ENCODE data around the gene SSNA1. TPM values are rescaled to one million over a fixed set of nuclear protein-coding genes. Genes with fewer than 3 reads are reported as not detected.

Gene SSNA1
- polyA plus RNA-seq, 5 donors = 34.4 to 69.2 (median 43.9) TPM

DNA sequence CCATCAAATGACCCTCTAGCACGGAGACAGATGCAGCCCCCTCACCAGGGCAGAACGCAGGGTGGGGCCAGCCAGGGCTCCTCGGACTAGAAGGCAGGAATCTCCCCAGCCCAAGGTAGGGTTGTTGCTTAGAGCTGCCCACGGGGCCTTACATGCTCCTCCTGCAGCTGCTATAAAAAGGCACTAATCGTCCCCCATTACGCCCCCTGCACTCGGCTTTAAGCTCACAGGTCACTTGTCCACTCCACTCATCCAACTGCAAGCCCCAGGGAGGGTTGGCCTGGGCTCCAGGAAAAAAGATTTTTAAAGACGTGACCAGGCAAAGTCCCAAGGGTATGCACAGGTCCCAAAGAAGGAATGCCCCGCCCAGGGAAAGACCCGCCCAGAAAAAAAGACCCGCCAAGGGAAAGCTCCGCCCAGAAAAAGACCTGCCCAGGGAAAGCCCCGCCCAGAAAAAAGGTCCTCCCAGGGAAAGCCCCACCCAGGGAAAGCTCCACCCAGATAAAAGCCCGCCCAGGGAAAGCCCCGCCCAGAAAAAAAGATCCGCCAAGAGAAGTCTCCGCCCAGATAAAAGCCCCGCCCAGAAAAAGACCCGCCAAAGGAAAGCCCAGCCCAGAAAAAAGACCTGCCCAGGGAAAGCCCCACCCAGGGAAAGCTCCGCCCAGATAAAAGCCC is 38.4 kb upstream of the SSNA1 start:
- DNase-seq = no peak

DNA sequence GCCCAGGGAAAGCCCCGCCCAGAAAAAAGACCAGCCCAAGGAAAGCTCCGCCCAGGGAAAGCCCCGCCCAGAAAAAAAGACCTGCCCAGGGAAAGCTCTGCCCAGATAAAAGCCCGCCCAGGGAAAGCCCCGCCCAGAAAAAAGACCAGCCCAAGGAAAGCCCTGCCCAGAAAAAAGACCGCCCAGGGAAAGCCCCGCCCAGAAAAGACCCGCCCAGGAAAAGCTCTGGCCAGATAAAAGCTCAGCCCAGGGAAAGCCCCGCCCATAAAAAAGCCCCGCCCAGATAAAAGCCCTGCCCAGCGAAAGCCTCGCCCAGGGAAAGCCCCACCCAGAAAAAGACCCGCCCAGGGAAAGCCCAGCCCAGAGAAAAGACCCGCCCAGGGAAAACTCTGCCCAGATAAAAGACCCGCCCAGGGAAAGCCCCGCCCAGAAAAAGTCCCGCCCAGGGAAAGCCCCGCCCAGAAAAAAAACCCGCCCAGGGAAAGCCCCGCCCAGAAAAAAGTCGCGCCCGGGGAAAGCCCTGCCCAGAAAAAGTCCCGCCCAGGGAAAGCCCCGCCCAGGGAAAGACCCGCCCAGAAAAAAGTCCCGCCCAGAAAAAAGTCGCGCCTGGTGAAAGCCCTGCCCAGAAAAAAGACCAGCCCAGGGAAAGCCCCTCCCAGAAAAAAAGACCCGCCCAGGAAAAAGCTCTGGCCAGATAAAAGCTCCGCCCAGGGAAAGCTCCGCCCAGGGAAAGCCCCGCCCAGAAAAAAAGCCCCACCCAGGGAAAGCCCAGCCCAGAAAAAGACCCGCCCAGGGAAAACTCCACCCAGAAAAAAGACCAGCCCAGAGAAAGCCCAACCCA is 37.6 kb upstream of the SSNA1 start:
- DNase-seq = no peak

DNA sequence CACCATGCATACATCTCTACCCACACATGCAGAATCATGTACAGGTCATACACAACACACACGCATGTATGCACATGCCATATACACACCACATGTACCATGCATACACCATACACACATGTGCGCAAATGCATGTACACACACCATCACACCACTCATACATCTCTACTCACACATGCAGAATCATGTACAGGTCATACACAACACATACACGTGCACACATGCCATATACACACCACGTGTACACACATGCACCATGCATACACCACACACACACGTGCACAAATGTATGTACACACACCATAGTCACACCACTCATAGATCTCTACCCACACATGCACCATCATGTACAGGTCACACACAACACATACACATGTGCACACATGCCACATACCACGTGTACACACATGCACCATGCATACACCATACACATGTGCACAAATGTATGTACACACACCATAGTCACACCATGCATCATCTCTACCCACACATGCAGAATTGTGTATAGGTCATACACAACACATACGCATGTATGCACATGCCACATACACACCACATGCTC is 35.6 kb upstream of the SSNA1 start:
- DNase-seq = no peak

DNA sequence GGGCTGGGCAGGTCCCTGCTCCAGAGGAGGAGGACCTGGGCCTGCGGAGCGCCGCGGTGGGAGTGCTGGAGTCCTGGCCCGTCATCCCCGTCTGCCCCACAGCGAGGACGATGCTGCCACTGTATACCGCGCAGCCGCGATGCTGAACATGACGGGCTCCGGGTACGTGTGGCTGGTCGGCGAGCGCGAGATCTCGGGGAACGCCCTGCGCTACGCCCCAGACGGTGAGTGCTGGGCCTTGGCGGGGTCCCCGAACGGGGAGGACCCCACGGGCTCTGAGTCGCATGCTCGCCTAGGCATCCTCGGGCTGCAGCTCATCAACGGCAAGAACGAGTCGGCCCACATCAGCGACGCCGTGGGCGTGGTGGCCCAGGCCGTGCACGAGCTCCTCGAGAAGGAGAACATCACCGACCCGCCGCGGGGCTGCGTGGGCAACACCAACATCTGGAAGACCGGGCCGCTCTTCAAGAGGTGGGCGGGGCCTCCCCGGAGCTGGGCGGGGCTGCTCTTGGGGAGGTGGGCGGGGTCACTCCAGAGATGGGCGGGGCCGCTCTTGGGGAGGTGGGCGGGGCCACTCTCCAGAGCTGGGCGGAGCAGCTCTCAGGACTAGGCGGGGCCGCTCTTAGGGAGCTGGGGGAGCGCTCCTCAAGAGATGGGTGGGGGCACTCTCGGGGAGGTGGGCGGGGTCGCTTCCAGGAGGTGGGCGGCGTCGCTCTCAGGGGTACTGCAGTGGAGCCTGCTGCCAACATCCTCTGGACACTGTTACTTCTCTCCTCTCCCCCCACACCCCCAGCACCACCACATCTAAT is 31.7 kb upstream of the SSNA1 start:
- no peak for DNase-seq

DNA sequence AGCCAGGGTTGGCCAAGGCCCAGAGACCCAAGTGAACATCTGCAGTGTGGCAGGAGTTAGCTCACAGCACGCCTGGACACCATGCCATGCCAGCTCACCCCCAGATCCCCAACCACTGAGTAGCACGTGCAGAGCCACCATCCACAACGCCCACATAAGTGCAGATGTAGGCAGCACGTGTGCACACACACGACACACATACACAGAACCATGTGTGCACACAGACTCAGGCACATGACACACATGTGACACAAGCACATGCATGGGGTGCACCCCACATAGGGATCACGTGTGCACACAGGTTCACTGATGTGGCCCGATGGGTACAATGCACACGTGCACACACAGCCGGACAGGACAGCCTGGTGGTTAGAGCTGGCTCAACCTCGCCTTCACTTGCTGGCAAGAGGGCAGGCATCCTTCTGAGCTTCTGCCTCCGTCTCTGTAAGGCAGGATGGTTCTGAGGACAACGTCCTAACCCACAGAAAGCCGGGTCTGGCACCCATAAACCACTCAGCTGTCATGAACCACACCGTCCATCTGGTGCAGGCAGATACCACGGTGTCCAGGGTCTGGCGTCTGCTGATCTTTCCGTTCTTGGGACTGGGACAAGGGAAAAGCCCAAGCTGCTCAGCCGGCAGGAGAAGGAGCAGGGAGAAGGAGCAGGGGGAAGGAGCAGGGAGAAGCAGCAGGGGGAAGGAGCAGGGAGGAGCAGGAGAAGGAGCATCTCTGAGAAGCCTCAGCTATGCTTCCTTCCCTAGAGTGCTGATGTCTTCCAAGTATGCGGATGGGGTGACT is 30.7 kb upstream of the SSNA1 start:
- no peak for DNase-seq

DNA sequence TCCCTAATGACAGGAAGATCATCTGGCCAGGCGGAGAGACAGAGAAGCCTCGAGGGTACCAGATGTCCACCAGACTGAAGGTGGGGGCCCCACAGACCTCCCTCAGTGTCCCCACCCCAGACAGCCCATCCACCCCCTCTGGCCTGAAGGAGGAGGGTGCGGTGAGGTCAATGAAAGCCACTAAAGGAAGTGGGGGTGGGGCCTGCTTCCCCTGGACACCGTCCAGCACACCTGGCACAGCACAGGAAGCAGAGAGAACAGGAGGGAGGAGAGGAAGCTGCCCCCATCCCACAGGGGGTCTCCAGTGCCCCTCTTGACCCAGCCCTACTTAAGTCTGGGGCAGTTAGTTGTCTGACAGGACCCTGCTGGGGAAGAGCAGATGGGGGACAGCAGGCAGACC is 29.9 kb upstream of the SSNA1 start:
- DNase-seq = no peak

DNA sequence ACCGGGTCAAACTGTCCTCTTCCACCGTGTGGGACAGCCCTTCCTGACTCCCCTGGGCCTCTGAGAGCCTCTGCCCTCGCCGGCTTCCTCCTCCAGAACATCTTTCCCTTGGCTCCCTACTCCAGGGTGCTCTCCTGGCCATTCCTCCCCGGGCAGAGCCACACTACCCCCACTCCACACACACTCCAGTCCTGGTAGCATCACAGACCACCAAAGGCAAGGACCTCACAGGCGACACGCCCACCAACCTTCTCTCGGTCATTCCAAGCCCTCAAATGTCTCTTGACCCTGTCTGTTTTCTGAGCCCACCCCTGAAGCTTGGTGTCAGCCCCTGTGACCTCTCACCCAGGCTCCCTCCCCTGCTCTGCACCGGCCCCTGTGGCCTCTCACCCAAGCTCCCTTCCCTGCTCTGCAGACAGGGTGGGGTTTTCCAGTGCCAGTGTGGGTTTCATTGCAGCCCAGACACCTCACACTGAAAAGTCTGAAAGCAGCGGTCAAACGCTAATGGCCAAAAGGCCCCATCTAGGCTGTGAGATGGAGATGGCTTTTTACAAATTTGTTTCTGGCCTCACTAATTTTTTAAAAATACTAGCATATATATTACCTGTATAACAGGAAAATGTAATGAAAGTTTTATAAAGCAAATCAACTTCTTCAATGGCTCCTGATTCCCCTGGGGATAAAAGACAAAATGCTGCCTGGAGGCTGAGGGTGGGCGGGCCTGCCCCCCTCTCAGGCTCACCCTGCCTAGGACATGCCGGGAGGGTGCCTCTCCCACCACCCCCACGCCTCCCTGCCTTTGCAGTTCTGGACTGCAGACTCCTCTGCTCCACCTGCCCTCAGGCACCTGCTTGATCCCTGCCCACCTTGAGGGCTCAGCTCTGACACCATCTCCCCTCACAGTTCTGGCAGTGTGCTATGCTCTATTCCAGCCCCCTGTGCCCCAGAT is 29.1 kb upstream of the SSNA1 start:
- DNase-seq = no peak

DNA sequence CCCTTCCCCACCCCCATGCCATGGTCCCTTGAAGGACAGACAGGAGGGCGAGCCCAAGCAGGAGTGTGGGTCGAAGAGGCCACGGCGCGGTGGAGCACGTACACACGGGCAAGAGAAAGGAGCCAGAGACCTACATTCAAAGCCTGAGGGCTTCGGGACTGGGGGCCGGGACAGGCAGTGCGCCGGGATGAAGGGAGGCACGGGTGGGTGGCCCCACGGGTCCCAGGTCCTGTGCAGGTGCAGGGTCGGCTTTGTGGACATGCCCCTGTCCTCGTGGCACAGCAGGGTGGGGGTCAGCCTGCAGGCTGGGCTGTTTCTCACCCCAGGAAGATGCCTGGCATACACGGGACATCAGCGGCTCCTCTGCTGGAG is 28.4 kb upstream of the SSNA1 start:
- no peak for DNase-seq

DNA sequence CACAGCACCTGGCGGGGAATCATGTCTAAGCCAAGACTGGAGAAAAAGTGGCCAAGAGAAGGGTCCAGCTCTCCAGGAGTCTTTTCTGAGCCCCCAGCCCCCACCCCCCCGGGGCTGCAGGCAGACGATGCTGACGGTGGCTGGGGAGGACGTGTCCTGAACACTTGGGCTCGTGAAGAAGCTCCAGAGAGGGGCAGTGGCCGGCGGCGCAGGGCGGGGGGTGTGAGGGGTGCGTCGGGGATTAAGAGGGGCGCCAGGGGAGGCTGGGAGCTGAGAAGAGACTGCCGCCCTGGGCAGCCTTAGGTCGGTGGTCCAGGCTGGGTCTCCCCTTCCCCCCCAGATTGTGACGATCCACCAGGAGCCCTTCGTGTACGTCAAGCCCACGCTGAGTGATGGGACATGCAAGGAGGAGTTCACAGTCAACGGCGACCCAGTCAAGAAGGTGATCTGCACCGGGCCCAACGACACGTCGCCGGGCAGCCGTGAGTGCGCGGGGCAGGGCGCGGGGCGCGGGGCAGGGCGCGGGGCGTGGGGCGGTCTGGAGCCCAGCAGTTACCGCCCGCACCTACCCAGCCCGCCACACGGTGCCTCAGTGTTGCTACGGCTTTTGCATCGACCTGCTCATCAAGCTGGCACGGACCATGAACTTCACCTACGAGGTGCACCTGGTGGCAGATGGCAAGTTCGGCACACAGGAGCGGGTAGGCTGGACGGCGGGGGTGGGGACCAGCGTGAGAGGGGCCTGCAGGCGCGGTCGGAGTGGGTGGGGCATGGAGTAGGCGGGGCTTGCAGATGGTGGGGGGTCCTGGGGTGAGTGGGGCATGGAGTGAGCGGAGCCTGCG is 27.5 kb upstream of the SSNA1 start:
- DNase-seq = no peak

DNA sequence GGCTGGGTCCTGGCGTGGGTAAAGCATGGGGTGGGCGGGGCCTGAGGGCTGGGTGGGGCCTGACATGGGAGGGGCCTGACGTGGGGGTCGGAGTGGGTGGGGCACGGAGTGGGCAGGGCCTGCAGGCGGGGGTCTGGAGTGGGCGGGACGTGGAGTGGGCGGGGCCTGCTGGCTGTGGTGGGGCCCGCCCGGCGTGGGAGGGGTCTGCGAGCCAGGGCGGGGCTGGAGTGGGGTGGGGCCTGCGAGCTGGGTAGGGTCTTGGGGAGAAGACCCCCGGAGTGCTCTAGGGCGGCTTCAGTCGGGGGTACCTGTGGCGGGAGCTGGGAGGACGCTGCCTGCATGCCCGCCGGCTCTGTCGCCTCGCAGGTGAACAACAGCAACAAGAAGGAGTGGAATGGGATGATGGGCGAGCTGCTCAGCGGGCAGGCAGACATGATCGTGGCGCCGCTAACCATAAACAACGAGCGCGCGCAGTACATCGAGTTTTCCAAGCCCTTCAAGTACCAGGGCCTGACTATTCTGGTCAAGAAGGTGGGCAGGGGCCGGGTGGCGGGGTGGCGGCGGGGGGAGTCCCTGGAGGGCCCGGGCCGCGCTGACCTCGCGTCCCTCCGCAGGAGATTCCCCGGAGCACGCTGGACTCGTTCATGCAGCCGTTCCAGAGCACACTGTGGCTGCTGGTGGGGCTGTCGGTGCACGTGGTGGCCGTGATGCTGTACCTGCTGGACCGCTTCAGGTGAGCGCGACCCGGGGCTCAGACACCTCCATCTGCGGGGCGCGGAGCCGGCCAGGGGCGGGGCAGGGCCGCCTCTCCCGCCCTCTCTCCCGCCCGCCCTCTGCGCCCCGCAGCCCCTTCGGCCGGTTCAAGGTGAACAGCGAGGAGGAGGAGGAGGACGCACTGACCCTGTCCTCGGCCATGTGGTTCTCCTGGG is 26.7 kb upstream of the SSNA1 start:
- no peak for DNase-seq

DNA sequence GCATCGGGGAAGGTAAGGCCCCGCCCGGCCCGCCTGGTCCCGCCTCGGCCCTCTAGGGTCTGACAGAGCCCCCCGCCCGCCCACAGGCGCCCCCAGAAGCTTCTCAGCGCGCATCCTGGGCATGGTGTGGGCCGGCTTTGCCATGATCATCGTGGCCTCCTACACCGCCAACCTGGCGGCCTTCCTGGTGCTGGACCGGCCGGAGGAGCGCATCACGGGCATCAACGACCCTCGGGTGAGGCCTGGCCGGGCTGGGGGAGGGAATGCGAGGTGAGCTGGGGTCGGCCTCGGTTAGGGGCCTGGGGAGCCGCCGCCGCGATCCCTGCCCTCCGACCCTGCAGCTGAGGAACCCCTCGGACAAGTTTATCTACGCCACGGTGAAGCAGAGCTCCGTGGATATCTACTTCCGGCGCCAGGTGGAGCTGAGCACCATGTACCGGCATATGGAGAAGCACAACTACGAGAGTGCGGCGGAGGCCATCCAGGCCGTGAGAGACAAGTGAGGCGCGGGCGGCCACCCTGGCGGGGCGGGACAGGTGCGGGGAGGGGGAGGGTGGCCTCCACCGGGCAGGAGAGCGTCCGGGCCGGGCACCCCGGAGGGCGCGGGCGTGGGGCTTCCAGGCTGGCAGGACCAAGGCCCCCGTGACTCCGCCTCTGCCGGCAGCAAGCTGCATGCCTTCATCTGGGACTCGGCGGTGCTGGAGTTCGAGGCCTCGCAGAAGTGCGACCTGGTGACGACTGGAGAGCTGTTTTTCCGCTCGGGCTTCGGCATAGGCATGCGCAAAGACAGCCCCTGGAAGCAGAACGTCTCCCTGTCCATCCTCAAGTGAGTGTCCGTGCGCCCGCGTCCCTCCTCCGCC is 25.7 kb upstream of the SSNA1 start:
- no peak for DNase-seq

DNA sequence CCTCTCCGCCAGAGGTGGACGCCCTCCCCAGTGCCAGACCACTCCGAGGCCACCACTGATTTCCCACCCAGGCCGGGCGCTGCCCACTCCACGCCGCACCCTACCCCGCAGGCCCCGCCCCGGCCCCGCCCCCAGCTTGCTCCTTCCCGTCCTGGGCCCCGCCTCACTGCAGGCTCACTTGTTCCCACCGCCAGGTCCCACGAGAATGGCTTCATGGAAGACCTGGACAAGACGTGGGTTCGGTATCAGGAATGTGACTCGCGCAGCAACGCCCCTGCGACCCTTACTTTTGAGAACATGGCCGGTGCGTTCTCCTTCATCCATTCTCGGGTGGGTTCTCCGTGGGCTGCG is 25.1 kb upstream of the SSNA1 start:
- no peak for DNase-seq

DNA sequence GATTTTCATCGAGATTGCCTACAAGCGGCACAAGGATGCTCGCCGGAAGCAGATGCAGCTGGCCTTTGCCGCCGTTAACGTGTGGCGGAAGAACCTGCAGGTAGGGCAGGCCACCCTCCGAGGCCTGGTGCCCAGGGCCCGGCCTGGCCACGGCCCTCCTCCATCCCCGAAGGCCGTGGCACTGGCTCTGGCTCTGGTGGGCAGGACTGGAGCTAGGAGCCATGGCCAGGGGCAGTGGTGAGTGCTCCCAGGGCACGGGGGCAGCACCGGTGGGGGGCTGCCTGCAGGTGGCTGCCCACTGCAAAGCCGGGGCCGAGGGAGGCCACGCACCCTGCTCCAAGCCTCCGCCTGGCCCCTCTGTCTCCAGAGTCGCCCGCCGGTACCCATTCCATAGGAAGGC is 24.7 kb upstream of the SSNA1 start:
- DNase-seq = no peak

DNA sequence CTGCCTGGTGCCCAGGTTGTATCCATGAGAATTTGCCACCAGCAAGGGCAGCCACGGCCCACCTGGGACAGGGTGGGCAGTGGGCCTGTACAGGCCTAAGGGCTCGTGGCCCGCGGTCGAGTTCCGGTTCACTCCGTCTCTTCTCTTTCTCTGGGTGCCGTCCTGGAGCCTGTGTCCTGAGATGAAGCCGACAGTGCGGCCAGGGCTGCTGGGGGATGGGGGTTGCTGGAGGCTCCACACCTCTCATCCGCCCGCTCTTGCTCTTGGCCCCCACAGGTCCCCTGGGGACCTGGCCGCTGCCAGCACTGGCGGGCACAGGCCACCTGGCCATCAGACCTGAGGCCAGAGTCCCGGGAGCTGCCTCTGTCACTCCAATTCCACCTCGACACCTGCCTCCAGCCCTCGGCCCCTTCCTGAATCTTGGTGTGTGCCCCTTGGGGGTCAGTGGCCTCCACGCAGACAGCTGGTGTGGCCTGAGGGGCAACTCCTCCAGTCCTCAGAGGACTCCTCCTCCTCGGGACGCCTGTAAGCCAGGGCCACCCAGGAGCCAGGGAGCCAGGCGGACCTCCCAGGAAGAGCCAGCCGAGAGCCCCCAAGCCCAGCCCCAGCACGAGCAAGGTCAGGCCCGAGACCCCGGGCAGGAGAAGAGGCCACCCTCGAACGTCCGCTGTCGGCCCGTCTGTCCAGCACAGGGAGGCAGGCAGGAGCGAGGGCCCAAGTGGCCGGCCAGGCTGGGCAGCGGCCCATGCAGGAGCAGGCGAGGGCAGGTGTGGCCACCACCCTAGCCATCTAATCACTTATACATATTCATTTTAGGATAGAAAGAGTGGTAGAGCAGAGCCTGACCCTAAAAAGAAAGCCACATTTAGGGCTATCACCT is 23.9 kb upstream of the SSNA1 start:
- DNase-seq = no peak

DNA sequence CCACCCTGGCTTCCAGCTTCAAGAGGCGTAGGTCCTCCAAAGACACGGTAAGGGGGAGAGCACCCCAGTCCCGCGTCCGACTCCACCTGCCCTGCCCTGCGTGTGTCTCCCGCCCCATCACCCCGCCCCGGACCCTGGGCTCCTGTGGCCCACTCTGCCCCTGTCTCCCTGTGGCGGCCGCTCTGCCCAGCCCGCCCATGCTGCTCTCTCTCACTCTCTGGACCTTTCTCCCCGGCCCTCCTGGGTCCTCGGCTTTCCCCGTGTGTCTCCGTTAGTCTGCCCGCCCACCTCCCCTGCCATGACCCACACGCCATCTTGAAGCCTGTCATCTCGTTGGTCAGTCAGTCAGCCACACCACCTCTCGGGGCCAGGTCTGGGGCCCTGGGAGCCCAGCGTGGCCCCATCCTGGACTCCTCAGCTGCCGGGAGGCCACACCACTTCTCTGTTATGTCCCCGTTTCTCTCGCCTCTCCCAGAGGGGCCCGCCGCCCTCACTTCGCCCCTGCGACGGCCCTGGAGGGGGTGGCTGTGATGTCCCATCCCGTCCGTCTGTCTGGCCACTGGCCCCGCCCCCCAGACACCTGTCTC is 23.1 kb upstream of the SSNA1 start:
- DNase-seq = no peak

Measured in right lung (tissue), 5 donors.